Osteoblast (primary cell): Measurements from ENCODE around the gene SPTBN1. TPM values are rescaled to one million over a fixed set of nuclear protein-coding genes. Genes with fewer than 3 reads are reported as not detected.
"Not testable (repeated sequence)": the region's sequence is repeated elsewhere in the genome, so short reads cannot be mapped to it uniquely, and the experiment has no call there.

ENCODE experiments used
- DNase-seq: peaks from one replicate; pipeline ENCODE4 v3.0.0; 2011; ENCODE audit warnings: low spot score, mixed read lengths; ENCODE audit not compliant: insufficient read length; ENCODE audit errors: missing footprints
- H2AFZ ChIP-seq: 2 replicates; pipeline ENCODE4 v1.6.0; 2011; ENCODE audit warnings: mild to moderate bottlenecking, low read length
- H3K27ac ChIP-seq: 2 replicates; pipeline ENCODE4 v1.5.1; 2011; ENCODE audit warnings: mild to moderate bottlenecking, low read depth, low read length, moderate library complexity
- H3K27me3 ChIP-seq: 2 replicates; pipeline ENCODE4 v1.6.0; 2012; ENCODE audit warnings: mild to moderate bottlenecking, control low read depth, inconsistent platforms, low read length, moderate library complexity; ENCODE audit not compliant: insufficient read depth
- H3K36me3 ChIP-seq: 2 replicates; pipeline ENCODE4 v1.5.1; 2011; ENCODE audit warnings: mild to moderate bottlenecking, low read length, control low read depth, moderate library complexity; ENCODE audit not compliant: insufficient read depth
- H3K4me1 ChIP-seq: 2 replicates; pipeline ENCODE4 v1.5.1; 2011; ENCODE audit warnings: mild to moderate bottlenecking, low read length, control low read depth, moderate library complexity; ENCODE audit not compliant: insufficient read depth
- H3K4me2 ChIP-seq: 2 replicates; pipeline ENCODE4 v1.6.0; 2011; ENCODE audit warnings: mild to moderate bottlenecking, low read length; ENCODE audit not compliant: insufficient read depth
- H3K4me3 ChIP-seq: fragments of 200-600 bp; sonication (generic); 3 replicates; pipeline ENCODE4 v1.5.1; 2012; ENCODE audit warnings: mild to moderate bottlenecking, low read length, inconsistent platforms; ENCODE audit not compliant: insufficient read depth
- H3K79me2 ChIP-seq: 2 replicates; pipeline ENCODE4 v1.6.0; 2012; ENCODE audit warnings: mild to moderate bottlenecking, low read length, control low read depth, inconsistent platforms; ENCODE audit not compliant: insufficient read depth
- H3K9me3 ChIP-seq: 2 replicates; pipeline ENCODE4 v1.5.1; 2011; ENCODE audit warnings: low read depth, low read length, control low read depth
- H4K20me1 ChIP-seq: 2 replicates; pipeline ENCODE4 v1.6.0; 2012; ENCODE audit warnings: mild to moderate bottlenecking, low read length, control low read depth; ENCODE audit not compliant: insufficient read depth
- CTCF ChIP-seq: IDR thresholded peaks from 2 replicates; pipeline ENCODE4 v1.5.1; 2011; ENCODE audit warnings: mild to moderate bottlenecking, low read depth, low read length, moderate library complexity; ENCODE audit errors: extremely low read depth
- total RNA-seq: library from RNA; depleted of rRNA; stranded (reverse); fragments of >200 nt; gene quantifications from 2 replicates; pipeline ENCODE4 v1.2.3, GENCODE V29; 2012

SPTBN1 gene
- total RNA-seq, 1 donor: 249 TPM

- Histone ChIP-seq H3K27me3 (no peaks in the 10 kb centered on the region), H3K9me3 (no peaks in the 10 kb centered on the region), H3K27ac (peak overlapping the region; percentile 71), H3K79me2 (peaks cover 91% of the 10 kb centered on the region), H3K36me3 (peaks cover 28% of the 10 kb centered on the region), H3K4me1 (peaks cover 41% of the 10 kb centered on the region), H3K4me3 (no peak overlapping the region), H2AFZ (no peak overlapping the region), H4K20me1 (peaks cover 24% of the 10 kb centered on the region), H3K4me2 (peak overlapping the region; percentile 9)
- DNase-seq: peak; percentile 86
- TF ChIP-seq CTCF: no peak
These were observed 68.3 kb downstream of the SPTBN1 start for GRCh38 chr2:54524226-54524991.

GRCh38 chr2:54525321-54525720 is 69.2 kb downstream of the SPTBN1 start:
- Histone ChIP-seq H3K79me2 (peaks cover 89% of the 10 kb centered on the region), H3K27me3 (no peaks in the 10 kb centered on the region), H4K20me1 (peaks cover 24% of the 10 kb centered on the region), H3K36me3 (peaks cover 29% of the 10 kb centered on the region), H3K4me2 (no peak overlapping the region), H3K9me3 (no peaks in the 10 kb centered on the region), H3K4me1 (peaks cover 33% of the 10 kb centered on the region), H2AFZ (no peak overlapping the region), H3K27ac (peak overlapping the region; percentile 71), H3K4me3 (no peak overlapping the region)
- TF ChIP-seq CTCF: no peak
- no peak for DNase-seq

GRCh38 chr2:54526226-54526879 is 70.2 kb downstream of the SPTBN1 start:
- Histone ChIP-seq H3K4me2 (no peak overlapping the region), H2AFZ (no peak overlapping the region), H3K27me3 (no peaks in the 10 kb centered on the region), H3K4me1 (peaks cover 34% of the 10 kb centered on the region), H3K9me3 (no peaks in the 10 kb centered on the region), H4K20me1 (peaks cover 19% of the 10 kb centered on the region), H3K27ac (no peak overlapping the region), H3K79me2 (peaks cover 92% of the 10 kb centered on the region), H3K4me3 (no peak overlapping the region), H3K36me3 (peaks cover 29% of the 10 kb centered on the region)
- no peak for TF ChIP-seq CTCF
- DNase-seq: no peak

- H3K79me2 ChIP-seq: peaks cover 76% of the 10 kb centered on the region
These were observed 72.3 kb downstream of the SPTBN1 start for GRCh38 chr2:54528311-54528955.

GRCh38 chr2:54529518-54529917 is 73.4 kb downstream of the SPTBN1 start:
- Histone ChIP-seq H3K36me3 (peaks cover 29% of the 10 kb centered on the region), H3K4me1 (peaks cover 45% of the 10 kb centered on the region), H3K79me2 (peaks cover 77% of the 10 kb centered on the region)
- DNase-seq, H3K4me3 ChIP-seq, H3K27me3 ChIP-seq, H2AFZ ChIP-seq, H3K9me3 ChIP-seq, H3K27ac ChIP-seq, H4K20me1 ChIP-seq, H3K4me2 ChIP-seq: not testable (repeated sequence)

More at GRCh38 chr2:54528311-54528955, 72.3 kb downstream of the SPTBN1 start:
- TF ChIP-seq CTCF: no peak
- no peak overlapping the region for H2AFZ ChIP-seq
- no peaks in the 10 kb centered on the region for H3K27me3 ChIP-seq
- peaks cover 11% of the 10 kb centered on the region for H4K20me1 ChIP-seq
- DNase-seq: peak; percentile 49
- peaks cover 51% of the 10 kb centered on the region for H3K4me1 ChIP-seq
- peak overlapping the region; percentile 64 for H3K27ac ChIP-seq
- H3K9me3 ChIP-seq: no peaks in the 10 kb centered on the region
- H3K36me3 ChIP-seq: peaks cover 29% of the 10 kb centered on the region
- no peak overlapping the region for H3K4me3 ChIP-seq
- no peak overlapping the region for H3K4me2 ChIP-seq
